NCI-H446 treated with DMSO at 0.1 percent for 48 hours (cell line): ENCODE data around the gene INTS1.
"Not testable (repeated sequence)": the region's sequence is repeated elsewhere in the genome, so short reads cannot be mapped to it uniquely, and the experiment has no call there.

Experiments
- DNase-seq: peaks from one replicate; lab custom pipeline; 2025; lab: John Stamatoyannopoulos, UW

Gene INTS1

GRCh38 chr7:1529383-1530116, 25.4 kb upstream of the INTS1 start:
- DNase-seq = no peak

DNA sequence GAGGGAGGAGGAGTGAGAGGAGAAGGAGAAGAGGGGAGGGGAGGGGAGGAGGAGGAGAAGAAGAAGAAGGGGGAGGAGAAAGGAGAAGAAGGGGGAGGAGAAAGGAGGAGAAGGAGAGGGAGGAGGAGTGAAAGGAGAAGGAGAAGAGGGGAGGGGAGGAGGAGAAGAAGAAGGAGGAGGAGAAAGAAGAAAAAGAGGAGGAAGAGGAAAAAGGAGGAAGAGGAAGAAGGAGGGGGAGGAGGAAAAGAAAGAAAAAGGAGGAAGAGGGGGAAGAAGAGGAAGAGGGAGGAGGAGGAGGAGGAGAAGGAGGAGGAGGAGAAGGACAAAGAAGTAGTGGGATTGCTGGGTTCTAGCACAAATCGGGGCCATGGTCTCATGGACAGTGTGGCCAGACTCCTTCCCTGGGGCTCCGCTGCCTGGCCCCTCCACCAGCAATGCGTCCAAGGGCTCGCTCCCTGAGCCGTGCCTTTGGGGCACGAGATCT, 22.1 kb upstream of the INTS1 start:
- DNase-seq = no peak

DNA sequence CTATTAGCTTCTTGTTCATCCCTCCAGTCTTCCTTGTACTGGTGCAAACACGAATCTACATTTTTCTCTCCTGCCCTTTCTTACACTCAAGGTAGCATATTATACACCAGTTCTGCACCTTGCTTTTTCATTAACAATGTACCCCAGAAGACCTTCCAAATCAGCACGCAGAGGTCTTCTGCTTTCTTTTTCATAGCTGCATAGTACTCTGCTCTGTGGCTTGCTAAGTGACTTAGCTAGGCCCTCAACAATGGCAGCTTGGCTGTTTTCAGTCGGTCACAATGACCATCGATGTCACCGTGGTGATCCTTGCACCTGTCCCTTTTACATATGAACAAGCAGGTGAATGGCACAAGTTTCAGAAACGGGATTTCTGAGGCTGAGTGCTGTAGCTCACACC, 21.2 kb upstream of the INTS1 start:
- DNase-seq = no peak

GRCh38 chr7:1523844-1524243, 19.7 kb upstream of the INTS1 start:
- no peak for DNase-seq

DNA sequence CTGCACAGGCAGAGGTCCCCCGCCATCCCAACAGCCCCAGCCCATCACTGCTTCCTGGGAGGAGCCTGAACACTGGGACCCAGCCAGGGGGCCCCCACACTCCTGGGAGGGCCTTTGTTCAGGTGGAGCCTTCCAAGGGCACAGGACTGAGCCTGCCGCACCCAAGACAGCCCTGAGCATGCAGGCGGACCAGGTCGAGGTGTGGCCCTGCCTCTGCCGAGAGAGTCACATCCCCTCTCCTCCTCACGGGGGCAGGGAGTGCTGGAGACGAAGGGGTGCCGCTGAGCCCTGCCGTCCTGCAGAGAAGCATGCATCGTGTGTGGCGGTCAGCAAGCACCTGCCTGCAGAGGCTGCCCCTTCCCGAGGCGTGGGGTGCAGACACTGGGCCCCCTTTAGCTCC, 19.0 kb upstream of the INTS1 start:
- DNase-seq = no peak

DNA sequence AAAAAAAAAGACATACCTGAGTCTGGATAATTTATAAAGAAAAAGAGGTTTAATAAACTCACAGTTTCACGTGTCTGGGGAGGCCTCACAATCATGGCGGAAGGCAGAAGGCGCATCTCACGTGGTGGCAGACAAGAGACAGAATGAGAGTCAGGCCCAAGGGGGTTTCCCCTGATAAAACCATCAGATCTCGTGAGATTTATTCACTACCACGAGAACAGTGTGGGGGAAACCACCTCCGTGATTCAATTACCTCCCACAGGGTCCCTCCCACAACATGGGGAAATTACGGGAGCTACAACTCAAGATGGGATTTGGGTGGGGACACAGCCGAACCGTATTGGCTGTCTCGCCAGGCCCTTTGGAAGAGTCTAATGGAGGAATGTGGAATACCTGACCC, 17.3 kb upstream of the INTS1 start:
- DNase-seq = no peak

DNA sequence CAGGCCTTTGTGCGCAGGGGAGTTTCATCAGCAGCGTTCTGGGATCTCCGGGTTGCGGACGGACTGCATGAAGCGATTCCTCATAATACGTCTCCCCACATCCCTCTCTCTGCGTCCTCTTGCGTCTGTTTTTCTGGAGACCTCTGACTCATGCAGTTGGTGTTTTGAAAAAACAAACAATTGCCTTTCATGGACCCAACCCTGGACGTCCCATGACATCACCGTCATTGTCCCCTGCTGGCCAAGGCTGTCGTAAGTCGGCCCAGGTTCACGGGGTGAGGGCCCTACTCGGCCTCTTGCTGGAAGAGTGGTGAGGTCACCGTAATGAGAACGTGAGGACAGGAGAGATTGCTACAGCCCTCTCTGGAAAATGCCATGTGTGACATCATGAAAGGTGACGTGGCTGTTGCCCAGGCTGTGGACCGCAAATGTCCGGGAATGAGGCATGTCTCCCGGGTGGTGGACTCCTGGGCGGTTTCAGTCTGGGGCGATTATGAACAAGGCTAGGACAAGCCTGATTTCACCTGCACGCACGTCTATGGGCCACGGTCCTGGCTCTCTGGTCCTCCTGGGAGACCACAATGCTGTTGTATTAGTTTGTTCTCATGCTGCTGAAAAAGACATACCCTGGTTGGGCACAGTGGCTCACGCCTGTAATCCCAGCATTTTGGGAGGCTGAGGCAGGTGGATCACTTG, 16.5 kb upstream of the INTS1 start:
- DNase-seq = no peak

DNA sequence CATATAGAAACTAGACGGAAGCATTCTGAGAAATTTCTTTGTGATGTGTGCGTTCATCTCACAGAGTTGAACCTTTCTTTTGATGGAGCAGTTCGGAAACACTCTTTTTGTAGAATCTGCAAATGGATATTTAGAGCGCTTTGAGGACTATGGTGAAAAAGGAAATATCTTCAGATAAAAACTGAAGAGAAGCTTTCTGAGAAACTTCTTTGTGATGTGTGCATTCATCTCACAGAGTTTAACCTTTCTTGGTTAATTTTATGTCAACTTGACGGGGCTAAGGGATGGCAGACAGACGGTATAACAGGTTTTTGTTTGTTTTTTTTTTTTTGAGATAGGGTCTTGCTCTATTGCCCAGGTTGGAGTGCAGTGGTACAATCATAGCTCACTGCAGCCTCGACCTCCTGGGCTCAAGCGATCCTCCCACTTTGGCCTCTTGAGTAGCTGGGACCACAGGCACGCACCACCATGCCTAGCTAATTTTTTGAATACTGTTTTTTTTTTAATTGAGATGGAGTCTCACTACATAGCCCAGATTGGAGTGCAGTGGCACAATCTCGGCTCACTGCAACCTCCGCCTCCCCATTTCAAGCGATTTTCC, 15.2 kb upstream of the INTS1 start:
- not testable (repeated sequence) for DNase-seq

GRCh38 chr7:1516586-1517251, 12.5 kb upstream of the INTS1 start:
- DNase-seq = no peak

DNA sequence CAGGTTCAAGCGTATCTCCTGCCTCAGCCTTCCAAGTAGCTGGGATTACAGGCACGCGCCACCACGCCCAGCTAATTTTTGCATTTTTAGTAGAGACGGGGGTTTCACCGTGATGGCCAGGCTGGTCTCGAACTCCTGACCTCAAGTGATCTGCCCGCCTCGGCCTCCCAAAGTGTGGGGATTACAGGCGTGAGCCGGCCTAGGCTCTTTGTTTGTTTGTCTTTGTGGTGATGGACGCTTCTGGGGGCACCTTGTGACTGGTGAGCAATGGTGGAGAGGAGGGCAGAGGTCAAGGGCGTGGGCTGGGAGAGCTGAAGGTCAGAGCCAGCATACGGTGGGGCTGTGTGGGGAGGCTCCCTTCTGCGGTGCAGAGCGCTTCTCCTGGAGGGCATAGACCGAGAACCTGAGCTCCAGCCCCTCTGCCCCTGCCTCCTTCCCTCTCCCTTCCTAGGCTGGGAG, 11.3 kb upstream of the INTS1 start:
- not testable (repeated sequence) for DNase-seq

GRCh38 chr7:1514995-1515401, 10.8 kb upstream of the INTS1 start:
- DNase-seq = no peak

- DNase-seq = no peak
Measured at GRCh38 chr7:1514407-1514806, 10.2 kb upstream of the INTS1 start.

GRCh38 chr7:1513657-1514095, 9.5 kb upstream of the INTS1 start:
- DNase-seq = no peak

DNA sequence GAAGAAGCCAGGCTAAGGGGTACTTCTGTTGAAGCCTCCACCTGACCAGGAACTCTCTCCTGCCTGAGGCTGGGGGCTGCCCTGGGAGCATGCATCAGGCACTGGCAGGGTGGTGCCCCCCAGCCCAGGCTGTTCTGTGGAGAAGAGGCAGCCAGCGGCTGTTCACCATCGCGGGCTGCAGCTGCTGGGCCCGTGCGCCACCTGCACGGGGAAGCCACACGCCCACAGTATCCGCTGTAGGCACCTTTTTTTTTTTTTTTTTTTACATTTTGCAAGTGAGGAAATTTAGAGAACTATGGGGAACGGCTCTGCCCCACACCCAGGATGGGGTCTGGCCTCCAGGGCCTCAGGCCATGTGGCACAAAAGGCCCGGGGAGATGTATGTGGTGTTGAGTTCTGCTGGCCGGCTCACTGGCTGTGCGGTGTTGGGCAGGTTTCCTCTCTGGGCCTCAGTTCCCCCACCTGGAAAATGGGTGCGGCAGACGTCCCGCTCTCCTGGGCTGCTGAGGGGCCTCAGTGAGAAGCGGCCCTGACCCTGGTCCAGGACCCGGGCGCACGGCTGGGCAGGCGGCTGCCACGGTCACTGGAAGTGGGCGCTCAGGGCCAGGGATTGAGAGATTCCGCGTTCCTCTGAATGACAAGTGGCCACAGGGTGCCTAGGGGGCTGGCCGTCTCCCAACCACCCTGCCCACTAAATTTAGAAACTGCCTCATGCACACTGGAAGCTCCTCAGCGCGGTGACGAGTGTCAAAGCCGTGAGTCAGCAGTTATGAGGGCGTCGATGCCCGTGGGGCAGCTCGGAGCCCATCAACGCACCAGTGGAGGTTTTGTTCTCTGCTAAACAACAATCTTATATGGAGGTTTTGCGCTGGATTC, 8.8 kb upstream of the INTS1 start:
- DNase-seq = no peak

- DNase-seq = no peak
Measured at GRCh38 chr7:1511444-1512422, 7.5 kb upstream of the INTS1 start.

- no peak for DNase-seq
Measured at GRCh38 chr7:1510780-1511154, 6.6 kb upstream of the INTS1 start.

- DNase-seq = no peak
Measured at GRCh38 chr7:1509226-1509625, 5.0 kb upstream of the INTS1 start.

- DNase-seq = no peak
Measured at GRCh38 chr7:1508277-1508758, 4.1 kb upstream of the INTS1 start.

DNA sequence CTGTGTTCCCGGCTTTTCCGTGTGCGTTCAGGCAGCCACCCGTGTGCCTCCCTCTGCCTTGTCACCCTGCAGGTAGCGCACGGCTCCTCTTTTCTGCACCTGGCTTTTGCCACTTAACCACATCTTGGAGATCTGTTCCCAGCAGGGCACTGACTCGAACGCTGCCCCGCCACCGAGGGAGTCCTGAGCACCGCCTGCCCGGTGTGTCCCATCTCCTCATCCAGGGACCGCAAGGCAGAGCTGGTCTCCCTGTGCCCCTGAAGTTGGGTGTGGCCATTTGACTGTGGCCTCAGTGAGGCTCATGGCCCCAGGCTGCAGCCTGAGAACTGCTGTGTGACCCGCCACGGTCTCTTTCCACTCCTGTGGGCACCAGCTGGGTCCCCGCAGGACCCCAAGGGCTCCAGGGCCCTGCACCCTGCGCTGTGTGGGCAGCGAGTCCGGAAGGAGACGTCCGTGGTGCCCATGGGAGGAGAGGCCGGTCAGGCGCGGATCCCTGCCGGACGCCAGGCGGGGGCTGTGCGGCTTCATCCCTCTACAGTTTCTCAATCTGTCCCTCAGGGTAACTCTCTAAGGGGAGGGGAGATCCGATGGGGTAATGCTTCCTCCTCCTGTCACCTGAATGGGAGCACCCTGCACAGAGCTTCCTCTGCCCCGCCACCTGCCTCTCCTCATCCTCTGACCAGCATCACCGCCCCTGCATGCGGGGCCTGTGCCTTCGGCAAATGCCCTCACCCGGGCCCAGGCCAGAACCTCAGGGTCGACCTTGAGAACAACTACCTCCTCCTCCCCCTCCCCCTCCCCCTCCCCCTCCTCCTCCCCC, 1.8 kb upstream of the INTS1 start:
- DNase-seq = no peak
